NB4 (cell line): ENCODE measurements around the gene TMEM150B.

Experiments used
- CTCF ChIP-seq: IDR thresholded peaks from one replicate; pipeline ENCODE4 v1.5.1; 2012; ENCODE audit warnings: low read depth, low read length
- MAX ChIP-seq: IDR thresholded peaks from 2 replicates; pipeline ENCODE4 v1.6.1; 2011; ENCODE audit warnings: low read depth, low read length
- MYC ChIP-seq: IDR thresholded peaks from 2 replicates; pipeline ENCODE4 v1.6.1; 2011; ENCODE audit warnings: low read depth, low read length
- POLR2A ChIP-seq: IDR thresholded peaks from 2 replicates; pipeline ENCODE4 v1.6.1; 2011; ENCODE audit warnings: mild to moderate bottlenecking; ENCODE audit not compliant: insufficient read length; ENCODE audit errors: extremely low read depth

GRCh38 chr19:55305983-55306562, 19.1 kb downstream of the TMEM150B start:
- no peak for TF ChIP-seq POLR2A
- no peak for TF ChIP-seq CTCF
- no peak for TF ChIP-seq MAX
- no peak for TF ChIP-seq MYC
